Activated T-cell treated with anti-CD3 and anti-CD28 coated beads for 1 hour (primary cell): ENCODE measurements around the gene LARP4B.

Source experiments
- DNase-seq: peaks from one replicate; pipeline ENCODE4 v3.0.0-alpha.2; 2020; ENCODE audit warnings: low read depth

Gene LARP4B

GRCh38 chr10:806451-807162, 124.9 kb downstream of the LARP4B start:
- DNase-seq: no peak

- no peak for DNase-seq
Measured at GRCh38 chr10:805620-806305, 125.7 kb downstream of the LARP4B start.

- no peak for DNase-seq
Measured at GRCh38 chr10:804787-805619, 126.5 kb downstream of the LARP4B start.

- no peak for DNase-seq
Measured at GRCh38 chr10:804191-804781, 127.2 kb downstream of the LARP4B start.

GRCh38 chr10:803041-803741, 128.3 kb downstream of the LARP4B start:
- no peak for DNase-seq

GRCh38 chr10:802506-802905, 129.0 kb downstream of the LARP4B start:
- DNase-seq: no peak

GRCh38 chr10:797179-797578, 134.3 kb downstream of the LARP4B start:
- DNase-seq: no peak

GRCh38 chr10:796233-796632, 135.3 kb downstream of the LARP4B start:
- no peak for DNase-seq

- no peak for DNase-seq
Measured at GRCh38 chr10:794382-794956, 137.0 kb downstream of the LARP4B start.

GRCh38 chr10:792792-793100, 138.8 kb downstream of the LARP4B start:
- no peak for DNase-seq

- no peak for DNase-seq
Measured at GRCh38 chr10:792083-792791, 139.3 kb downstream of the LARP4B start.

GRCh38 chr10:791639-792038, 139.9 kb downstream of the LARP4B start:
- no peak for DNase-seq

- no peak for DNase-seq
Measured at GRCh38 chr10:790821-791551, 140.5 kb downstream of the LARP4B start.

- DNase-seq: no peak
Measured at GRCh38 chr10:789831-790701, 141.4 kb downstream of the LARP4B start.

- no peak for DNase-seq
Measured at GRCh38 chr10:788796-789748, 142.4 kb downstream of the LARP4B start.

- DNase-seq: no peak
Measured at GRCh38 chr10:787933-788651, 143.4 kb downstream of the LARP4B start.
